ENCODE data around the gene CTNNA2.

Gene CTNNA2

GRCh38 chr2:79855264-79856006 lies 342.6 kb downstream of the CTNNA2 start:
- Histone ChIP-seq H2BK120ac (ENCODE audit: insufficient read depth, low read length, poor library complexity) (no peak overlapping the region), H3K36me3 (ENCODE audit: control insufficient read depth in 1 of 2, insufficient read depth in 2 of 2, low read length in 2 of 2) (no peaks in the 10 kb centered on the region), H3K9me3 (ENCODE audit: insufficient read depth, low read depth, low read length) (peaks cover 2% of the 10 kb centered on the region), H3K27ac (ENCODE audit: low read depth, low read length) (no peak overlapping the region), H3K18ac (ENCODE audit: low read length) (no peak overlapping the region), H3K4me1 (ENCODE audit: control insufficient read depth in 1 of 2, insufficient read depth in 2 of 2, low read length in 2 of 2) (no peaks in the 10 kb centered on the region), H2AFZ (ENCODE audit: insufficient read depth, low read length, poor library complexity) (no peak overlapping the region), H2BK12ac (ENCODE audit: low read length) (peak overlapping the region; percentile 3), H3K23ac (ENCODE audit: low read length) (no peak overlapping the region), H3K79me1 (ENCODE audit: low read length) (no peaks in the 10 kb centered on the region), H3K27me3 (ENCODE audit: insufficient read depth, low read length) (no peaks in the 10 kb centered on the region), H4K12ac (ENCODE audit: low read depth, low read length) (no peak overlapping the region), H2BK5ac (ENCODE audit: low read depth, low read length, poor library complexity) (no peak overlapping the region), H3K4me3 (ENCODE audit: low read depth, low read length) (no peak overlapping the region), H4K8ac (ENCODE audit: low read depth, low read length) (no peak overlapping the region), H4K91ac (ENCODE audit: low read depth, low read length) (no peak overlapping the region), H3K79me2 (ENCODE audit: control insufficient read depth, insufficient read depth, low read length, poor library complexity) (no peaks in the 10 kb centered on the region), H3K4me2 (ENCODE audit: low read length) (no peak overlapping the region), H3K14ac (ENCODE audit: low read length) (no peak overlapping the region), H3K4ac (ENCODE audit: low read depth, low read length) (no peak overlapping the region), H2AK5ac (ENCODE audit: low read length) (no peak overlapping the region), H3K9ac (ENCODE audit: low read length) (no peak overlapping the region)
- no CpG with 5 or more reads among the region's 10 CpGs for WGBS (ENCODE audit: extremely low coverage, insufficient coverage, insufficient read length)
- DNase-seq: no peak

GRCh38 chr2:79857888-79858287 lies 345.0 kb downstream of the CTNNA2 start:
- Histone ChIP-seq H3K4me1 (ENCODE audit: control insufficient read depth in 1 of 2, insufficient read depth in 2 of 2, low read length in 2 of 2) (no peaks in the 10 kb centered on the region), H3K79me2 (ENCODE audit: control insufficient read depth, insufficient read depth, low read length, poor library complexity) (no peaks in the 10 kb centered on the region), H4K8ac (ENCODE audit: low read depth, low read length) (no peak overlapping the region), H3K4me3 (ENCODE audit: low read depth, low read length) (no peak overlapping the region), H2AFZ (ENCODE audit: insufficient read depth, low read length, poor library complexity) (no peak overlapping the region), H3K23ac (ENCODE audit: low read length) (no peak overlapping the region), H3K79me1 (ENCODE audit: low read length) (no peaks in the 10 kb centered on the region), H3K4ac (ENCODE audit: low read depth, low read length) (no peak overlapping the region), H3K18ac (ENCODE audit: low read length) (no peak overlapping the region), H3K27ac (ENCODE audit: low read depth, low read length) (no peak overlapping the region), H3K4me2 (ENCODE audit: low read length) (no peak overlapping the region), H3K9me3 (ENCODE audit: insufficient read depth, low read depth, low read length) (peaks cover 2% of the 10 kb centered on the region), H3K27me3 (ENCODE audit: insufficient read depth, low read length) (no peaks in the 10 kb centered on the region), H2BK120ac (ENCODE audit: insufficient read depth, low read length, poor library complexity) (no peak overlapping the region), H2AK5ac (ENCODE audit: low read length) (no peak overlapping the region), H3K36me3 (ENCODE audit: control insufficient read depth in 1 of 2, insufficient read depth in 2 of 2, low read length in 2 of 2) (no peaks in the 10 kb centered on the region), H2BK5ac (ENCODE audit: low read depth, low read length, poor library complexity) (no peak overlapping the region), H4K91ac (ENCODE audit: low read depth, low read length) (no peak overlapping the region), H4K12ac (ENCODE audit: low read depth, low read length) (no peak overlapping the region), H3K9ac (ENCODE audit: low read length) (no peak overlapping the region), H3K14ac (ENCODE audit: low read length) (no peak overlapping the region), H2BK12ac (ENCODE audit: low read length) (no peak overlapping the region)
- DNase-seq: no peak
- no CpG with 5 or more reads among the region's 17 CpGs for WGBS (ENCODE audit: extremely low coverage, insufficient coverage, insufficient read length)

GRCh38 chr2:79860228-79861058 lies 347.6 kb downstream of the CTNNA2 start:
- no peak overlapping the region for H2AK5ac ChIP-seq (ENCODE audit: low read length)
- H3K79me1 ChIP-seq (ENCODE audit: low read length): no peaks in the 10 kb centered on the region
- H2BK12ac ChIP-seq (ENCODE audit: low read length): no peak overlapping the region
- no peaks in the 10 kb centered on the region for H3K27me3 ChIP-seq (ENCODE audit: insufficient read depth, low read length)
- DNase-seq: peak in 1 of 2 donors; percentile 1
- H3K79me2 ChIP-seq (ENCODE audit: control insufficient read depth, insufficient read depth, low read length, poor library complexity): no peaks in the 10 kb centered on the region
- H4K91ac ChIP-seq (ENCODE audit: low read depth, low read length): no peak overlapping the region
- no peak overlapping the region for H2BK5ac ChIP-seq (ENCODE audit: low read depth, low read length, poor library complexity)
- H4K12ac ChIP-seq (ENCODE audit: low read depth, low read length): no peak overlapping the region
- H2AFZ ChIP-seq (ENCODE audit: insufficient read depth, low read length, poor library complexity): no peak overlapping the region
- no peak overlapping the region for H3K27ac ChIP-seq (ENCODE audit: low read depth, low read length)
- peaks cover 2% of the 10 kb centered on the region for H3K9me3 ChIP-seq (ENCODE audit: insufficient read depth, low read depth, low read length)
- H2BK120ac ChIP-seq (ENCODE audit: insufficient read depth, low read length, poor library complexity): no peak overlapping the region
- H3K18ac ChIP-seq (ENCODE audit: low read length): no peak overlapping the region
- no peaks in the 10 kb centered on the region for H3K36me3 ChIP-seq (ENCODE audit: control insufficient read depth in 1 of 2, insufficient read depth in 2 of 2, low read length in 2 of 2)
- no peak overlapping the region for H3K9ac ChIP-seq (ENCODE audit: low read length)
- no CpG with 5 or more reads among the region's 10 CpGs for WGBS (ENCODE audit: extremely low coverage, insufficient coverage, insufficient read length)
- H3K4me2 ChIP-seq (ENCODE audit: low read length): no peak overlapping the region
- no peak overlapping the region for H4K8ac ChIP-seq (ENCODE audit: low read depth, low read length)
- no peak overlapping the region for H3K14ac ChIP-seq (ENCODE audit: low read length)
- no peak overlapping the region for H3K4me3 ChIP-seq (ENCODE audit: low read depth, low read length)
- no peaks in the 10 kb centered on the region for H3K4me1 ChIP-seq (ENCODE audit: control insufficient read depth in 1 of 2, insufficient read depth in 2 of 2, low read length in 2 of 2)
- no peak overlapping the region for H3K4ac ChIP-seq (ENCODE audit: low read depth, low read length)
- no peak overlapping the region for H3K23ac ChIP-seq (ENCODE audit: low read length)

GRCh38 chr2:79861059-79861374 lies 348.2 kb downstream of the CTNNA2 start:
- Histone ChIP-seq H4K12ac (ENCODE audit: low read depth, low read length) (no peak overlapping the region), H3K23ac (ENCODE audit: low read length) (no peak overlapping the region), H3K4me1 (ENCODE audit: control insufficient read depth in 1 of 2, insufficient read depth in 2 of 2, low read length in 2 of 2) (no peaks in the 10 kb centered on the region), H3K27me3 (ENCODE audit: insufficient read depth, low read length) (no peaks in the 10 kb centered on the region), H3K79me2 (ENCODE audit: control insufficient read depth, insufficient read depth, low read length, poor library complexity) (no peaks in the 10 kb centered on the region), H3K4ac (ENCODE audit: low read depth, low read length) (no peak overlapping the region), H3K36me3 (ENCODE audit: control insufficient read depth in 1 of 2, insufficient read depth in 2 of 2, low read length in 2 of 2) (no peaks in the 10 kb centered on the region), H3K18ac (ENCODE audit: low read length) (no peak overlapping the region), H3K14ac (ENCODE audit: low read length) (no peak overlapping the region), H3K9ac (ENCODE audit: low read length) (no peak overlapping the region), H2BK12ac (ENCODE audit: low read length) (no peak overlapping the region), H4K8ac (ENCODE audit: low read depth, low read length) (no peak overlapping the region), H3K4me3 (ENCODE audit: low read depth, low read length) (no peak overlapping the region), H3K4me2 (ENCODE audit: low read length) (no peak overlapping the region), H2AK5ac (ENCODE audit: low read length) (no peak overlapping the region), H2AFZ (ENCODE audit: insufficient read depth, low read length, poor library complexity) (no peak overlapping the region), H3K79me1 (ENCODE audit: low read length) (no peaks in the 10 kb centered on the region), H4K91ac (ENCODE audit: low read depth, low read length) (no peak overlapping the region), H3K9me3 (ENCODE audit: insufficient read depth, low read depth, low read length) (peaks cover 2% of the 10 kb centered on the region), H2BK5ac (ENCODE audit: low read depth, low read length, poor library complexity) (no peak overlapping the region), H2BK120ac (ENCODE audit: insufficient read depth, low read length, poor library complexity) (no peak overlapping the region), H3K27ac (ENCODE audit: low read depth, low read length) (no peak overlapping the region)
- WGBS (ENCODE audit: extremely low coverage, insufficient coverage, insufficient read length): no CpG with 5 or more reads among the region's 1 CpG
- DNase-seq: no peak
